Measurements from ENCODE around the gene HECTD2. TPM values are rescaled to one million over a fixed set of nuclear protein-coding genes. Genes with fewer than 3 reads are reported as not detected.

Gene HECTD2
- total RNA-seq, 4 donors from 2014 or later: 20.6 to 41.9 (median 25.8) TPM

GRCh38 chr10:91537614-91538383 is 127.7 kb downstream of the HECTD2 start:
- no peaks in the 10 kb centered on the region for H3K9me3 ChIP-seq

DNA sequence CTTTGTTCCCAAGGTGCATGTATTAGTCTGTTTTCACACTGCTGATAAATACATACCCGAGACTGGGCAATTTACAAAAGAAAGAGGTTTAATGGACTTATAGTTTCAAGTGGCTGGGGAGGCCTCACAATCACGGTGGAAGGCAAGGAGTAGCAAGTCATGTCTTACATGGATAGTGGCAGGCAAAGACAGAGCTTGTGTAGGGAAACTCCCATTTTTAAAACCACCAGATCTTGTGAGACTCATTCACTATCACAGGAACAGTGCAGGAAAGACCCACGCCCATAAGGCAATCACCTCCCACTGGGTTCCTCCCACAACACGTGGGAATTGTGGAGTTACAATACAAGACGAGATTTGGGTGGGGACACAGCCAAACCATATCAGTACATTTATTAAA is 129.8 kb downstream of the HECTD2 start:
- no peak overlapping the region for H3K4me3 ChIP-seq
- H3K36me3 ChIP-seq: no peaks in the 10 kb centered on the region
- ATAC-seq: no peak
- WGBS, 2 donors (ENCODE audit: low coverage in 1 of 2): 93 to 96% methylated on average over 4 to 5 of the region's 5 CpGs
- no peaks in the 10 kb centered on the region for H3K9me3 ChIP-seq
- H3K27me3 ChIP-seq: no peaks in the 10 kb centered on the region
- H3K4me1 ChIP-seq: peaks cover 0 to 21% (median 0%) of the 10 kb centered on the region in 3 donors
- no peak for TF ChIP-seq POLR2AphosphoS5 (IDR thresholded peaks at IDR 0.05)
- TF ChIP-seq, protein P1, sequence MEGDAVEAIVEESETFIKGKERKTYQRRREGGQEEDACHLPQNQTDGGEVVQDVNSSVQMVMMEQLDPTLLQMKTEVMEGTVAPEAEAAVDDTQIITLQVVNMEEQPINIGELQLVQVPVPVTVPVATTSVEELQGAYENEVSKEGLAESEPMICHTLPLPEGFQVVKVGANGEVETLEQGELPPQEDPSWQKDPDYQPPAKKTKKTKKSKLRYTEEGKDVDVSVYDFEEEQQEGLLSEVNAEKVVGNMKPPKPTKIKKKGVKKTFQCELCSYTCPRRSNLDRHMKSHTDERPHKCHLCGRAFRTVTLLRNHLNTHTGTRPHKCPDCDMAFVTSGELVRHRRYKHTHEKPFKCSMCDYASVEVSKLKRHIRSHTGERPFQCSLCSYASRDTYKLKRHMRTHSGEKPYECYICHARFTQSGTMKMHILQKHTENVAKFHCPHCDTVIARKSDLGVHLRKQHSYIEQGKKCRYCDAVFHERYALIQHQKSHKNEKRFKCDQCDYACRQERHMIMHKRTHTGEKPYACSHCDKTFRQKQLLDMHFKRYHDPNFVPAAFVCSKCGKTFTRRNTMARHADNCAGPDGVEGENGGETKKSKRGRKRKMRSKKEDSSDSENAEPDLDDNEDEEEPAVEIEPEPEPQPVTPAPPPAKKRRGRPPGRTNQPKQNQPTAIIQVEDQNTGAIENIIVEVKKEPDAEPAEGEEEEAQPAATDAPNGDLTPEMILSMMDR (IDR thresholded peaks at IDR 0.05): no peak
- no peak for TF ChIP-seq POLR2A (IDR thresholded peaks at IDR 0.05)
- no peak for TF ChIP-seq EP300 (IDR thresholded peaks at IDR 0.05)
- no peak overlapping the region for H3K27ac ChIP-seq

More at GRCh38 chr10:91537614-91538383, 127.7 kb downstream of the HECTD2 start:
- H3K4me3 ChIP-seq: no peak overlapping the region
- peaks cover 0 to 21% (median 0%) of the 10 kb centered on the region in 3 donors for H3K4me1 ChIP-seq
- 95% methylated on average over 4 of the region's 4 CpGs; no CpG with 5 or more reads in 1 of the 2 donors for WGBS, 2 donors (ENCODE audit: low coverage in 1 of 2)
- ATAC-seq: no peak
- H3K27me3 ChIP-seq: no peaks in the 10 kb centered on the region
- TF ChIP-seq EP300 (IDR thresholded peaks at IDR 0.05) (no peak), POLR2AphosphoS5 (IDR thresholded peaks at IDR 0.05) (no peak), POLR2A (IDR thresholded peaks at IDR 0.05) (no peak)
- TF ChIP-seq, protein P1 (IDR thresholded peaks at IDR 0.05): no peak
- no peaks in the 10 kb centered on the region for H3K36me3 ChIP-seq
- no peak overlapping the region for H3K27ac ChIP-seq

- Histone ChIP-seq H3K27ac (no peak overlapping the region), H3K36me3 (no peaks in the 10 kb centered on the region), H3K27me3 (no peaks in the 10 kb centered on the region), H3K4me3 (no peak overlapping the region), H3K4me1 (peaks cover 0 to 21% (median 0%) of the 10 kb centered on the region in 3 donors), H3K9me3 (no peaks in the 10 kb centered on the region)
- ATAC-seq: no peak
- 97 to 100% methylated on average over 1 to 3 of the region's 6 CpGs for WGBS, 2 donors (ENCODE audit: low coverage in 1 of 2)
- TF ChIP-seq POLR2AphosphoS5 (IDR thresholded peaks at IDR 0.05) (no peak), POLR2A (IDR thresholded peaks at IDR 0.05) (no peak), EP300 (IDR thresholded peaks at IDR 0.05) (no peak)
- TF ChIP-seq, protein P1 (IDR thresholded peaks at IDR 0.05): no peak
These were observed 130.6 kb downstream of the HECTD2 start for GRCh38 chr10:91540733-91541132.

GRCh38 chr10:91541481-91541880 is 131.3 kb downstream of the HECTD2 start:
- no peak overlapping the region for H3K4me3 ChIP-seq

More at GRCh38 chr10:91541481-91541880, 131.3 kb downstream of the HECTD2 start:
- H3K36me3 ChIP-seq: no peaks in the 10 kb centered on the region
- 43 to 46% methylated on average over 6 of the region's 6 CpGs for WGBS, 2 donors (ENCODE audit: low coverage in 1 of 2)
- no peak overlapping the region for H3K27ac ChIP-seq
- H3K9me3 ChIP-seq: no peaks in the 10 kb centered on the region
- TF ChIP-seq, protein P1 (IDR thresholded peaks at IDR 0.05): no peak
- no peak for TF ChIP-seq POLR2A (IDR thresholded peaks at IDR 0.05)
- no peak for TF ChIP-seq POLR2AphosphoS5 (IDR thresholded peaks at IDR 0.05)
- no peak for TF ChIP-seq EP300 (IDR thresholded peaks at IDR 0.05)
- no peaks in the 10 kb centered on the region for H3K27me3 ChIP-seq
- peaks cover 0 to 17% (median 0%) of the 10 kb centered on the region in 3 donors for H3K4me1 ChIP-seq
- no peak for ATAC-seq
